ENCODE results near the gene CCDC175.
A peak's percentile ranks its signal among the peaks of the same experiment; 100 is the strongest.

The CCDC175 gene

GRCh38 chr14:59576332-59577294 lies at the start of gene CCDC175:
CCDC175 (minus strand) TSS chr14:59576812; CDS start chr14:59576775, 37 bp downstream.
- Histone ChIP-seq H3K4me3 (ENCODE audit: low read depth, low read length) (peak within 1 kb of the TSS; percentile 86), H3K27ac (ENCODE audit: low read depth, low read length) (no peak within 1 kb of the TSS), H3K9me3 (ENCODE audit: control insufficient read depth, insufficient read depth, low read depth, low read length) (no peaks in the 10 kb centered on the region), H3K9ac (ENCODE audit: low read length) (peak within 1 kb of the TSS; percentile 69), H3K36me3 (ENCODE audit: control insufficient read depth, insufficient read depth, low read length) (no peaks in the 10 kb centered on the region), H3K4me1 (ENCODE audit: control insufficient read depth, insufficient read depth, low read length) (no peaks in the 10 kb centered on the region), H3K27me3 (ENCODE audit: control insufficient read depth, insufficient read depth, low read length) (0 out of 2 replicates have a peak, but pooled peaks cover 7% of the 10 kb centered on the region)

- Histone ChIP-seq H3K9ac (ENCODE audit: low read length) (no peak overlapping the region), H3K4me3 (ENCODE audit: low read depth, low read length) (no peak overlapping the region), H3K9me3 (ENCODE audit: control insufficient read depth, insufficient read depth, low read depth, low read length) (no peaks in the 10 kb centered on the region), H3K27me3 (ENCODE audit: control insufficient read depth, insufficient read depth, low read length) (no peaks in the 10 kb centered on the region; the same call in 1 of the 2 replicates), H3K4me1 (ENCODE audit: control insufficient read depth, insufficient read depth, low read length) (no peaks in the 10 kb centered on the region), H3K36me3 (ENCODE audit: control insufficient read depth, insufficient read depth, low read length) (no peaks in the 10 kb centered on the region), H3K27ac (ENCODE audit: low read depth, low read length) (no peak overlapping the region)
Measured at GRCh38 chr14:59622631-59623030, 46.0 kb upstream of the CCDC175 start.

GRCh38 chr14:59619061-59619460 lies 42.4 kb upstream of the CCDC175 start:
- no peak overlapping the region for H3K27ac ChIP-seq (ENCODE audit: low read depth, low read length)
- H3K4me3 ChIP-seq (ENCODE audit: low read depth, low read length), result no peak overlapping the region
- H3K36me3 ChIP-seq (ENCODE audit: control insufficient read depth, insufficient read depth, low read length), result no peaks in the 10 kb centered on the region
- no peak overlapping the region for H3K9ac ChIP-seq (ENCODE audit: low read length)
- H3K9me3 ChIP-seq (ENCODE audit: control insufficient read depth, insufficient read depth, low read depth, low read length), result peaks cover 2% of the 10 kb centered on the region; the same call in 1 of the 2 replicates
- no peaks in the 10 kb centered on the region for H3K27me3 ChIP-seq (ENCODE audit: control insufficient read depth, insufficient read depth, low read length)
- H3K4me1 ChIP-seq (ENCODE audit: control insufficient read depth, insufficient read depth, low read length), result no peaks in the 10 kb centered on the region

- Histone ChIP-seq H3K27me3 (ENCODE audit: control insufficient read depth, insufficient read depth, low read length) (no peaks in the 10 kb centered on the region; the same call in 1 of the 2 replicates), H3K9ac (ENCODE audit: low read length) (no peak overlapping the region), H3K4me1 (ENCODE audit: control insufficient read depth, insufficient read depth, low read length) (no peaks in the 10 kb centered on the region), H3K27ac (ENCODE audit: low read depth, low read length) (no peak overlapping the region), H3K36me3 (ENCODE audit: control insufficient read depth, insufficient read depth, low read length) (no peaks in the 10 kb centered on the region), H3K4me3 (ENCODE audit: low read depth, low read length) (no peak overlapping the region), H3K9me3 (ENCODE audit: control insufficient read depth, insufficient read depth, low read depth, low read length) (no peaks in the 10 kb centered on the region)
Measured at GRCh38 chr14:59601056-59601455, 24.4 kb upstream of the CCDC175 start.

- Histone ChIP-seq H3K4me3 (ENCODE audit: low read depth, low read length) (no peak overlapping the region), H3K9ac (ENCODE audit: low read length) (no peak overlapping the region), H3K27me3 (ENCODE audit: control insufficient read depth, insufficient read depth, low read length) (no peaks in the 10 kb centered on the region; the same call in 1 of the 2 replicates), H3K4me1 (ENCODE audit: control insufficient read depth, insufficient read depth, low read length) (no peaks in the 10 kb centered on the region), H3K27ac (ENCODE audit: low read depth, low read length) (no peak overlapping the region), H3K9me3 (ENCODE audit: control insufficient read depth, insufficient read depth, low read depth, low read length) (no peaks in the 10 kb centered on the region), H3K36me3 (ENCODE audit: control insufficient read depth, insufficient read depth, low read length) (no peaks in the 10 kb centered on the region)
Measured at GRCh38 chr14:59600211-59600945, 23.8 kb upstream of the CCDC175 start.

GRCh38 chr14:59595071-59595470 lies 18.5 kb upstream of the CCDC175 start:
- Histone ChIP-seq H3K4me1 (ENCODE audit: control insufficient read depth, insufficient read depth, low read length) (no peaks in the 10 kb centered on the region), H3K9ac (ENCODE audit: low read length) (no peak overlapping the region), H3K27me3 (ENCODE audit: control insufficient read depth, insufficient read depth, low read length) (no peaks in the 10 kb centered on the region; the same call in 1 of the 2 replicates), H3K4me3 (ENCODE audit: low read depth, low read length) (no peak overlapping the region), H3K9me3 (ENCODE audit: control insufficient read depth, insufficient read depth, low read depth, low read length) (peaks cover 11% of the 10 kb centered on the region), H3K27ac (ENCODE audit: low read depth, low read length) (no peak overlapping the region), H3K36me3 (ENCODE audit: control insufficient read depth, insufficient read depth, low read length) (no peaks in the 10 kb centered on the region)

GRCh38 chr14:59591641-59592370 lies 15.2 kb upstream of the CCDC175 start:
- Histone ChIP-seq H3K36me3 (ENCODE audit: control insufficient read depth, insufficient read depth, low read length) (no peaks in the 10 kb centered on the region), H3K27ac (ENCODE audit: low read depth, low read length) (no peak overlapping the region), H3K9me3 (ENCODE audit: control insufficient read depth, insufficient read depth, low read depth, low read length) (peaks cover 11% of the 10 kb centered on the region), H3K27me3 (ENCODE audit: control insufficient read depth, insufficient read depth, low read length) (no peaks in the 10 kb centered on the region), H3K4me1 (ENCODE audit: control insufficient read depth, insufficient read depth, low read length) (no peaks in the 10 kb centered on the region), H3K9ac (ENCODE audit: low read length) (no peak overlapping the region), H3K4me3 (ENCODE audit: low read depth, low read length) (no peak overlapping the region)

GRCh38 chr14:59588101-59588500 lies 11.5 kb upstream of the CCDC175 start:
- Histone ChIP-seq H3K27ac (ENCODE audit: low read depth, low read length) (no peak overlapping the region), H3K9ac (ENCODE audit: low read length) (no peak overlapping the region), H3K36me3 (ENCODE audit: control insufficient read depth, insufficient read depth, low read length) (no peaks in the 10 kb centered on the region), H3K9me3 (ENCODE audit: control insufficient read depth, insufficient read depth, low read depth, low read length) (peaks cover 11% of the 10 kb centered on the region), H3K4me1 (ENCODE audit: control insufficient read depth, insufficient read depth, low read length) (no peaks in the 10 kb centered on the region), H3K4me3 (ENCODE audit: low read depth, low read length) (no peak overlapping the region), H3K27me3 (ENCODE audit: control insufficient read depth, insufficient read depth, low read length) (no peaks in the 10 kb centered on the region)

GRCh38 chr14:59585891-59586554 lies 9.4 kb upstream of the CCDC175 start:
- Histone ChIP-seq H3K36me3 (ENCODE audit: control insufficient read depth, insufficient read depth, low read length) (no peaks in the 10 kb centered on the region), H3K9ac (ENCODE audit: low read length) (no peak overlapping the region), H3K4me1 (ENCODE audit: control insufficient read depth, insufficient read depth, low read length) (no peaks in the 10 kb centered on the region), H3K4me3 (ENCODE audit: low read depth, low read length) (no peak overlapping the region), H3K9me3 (ENCODE audit: control insufficient read depth, insufficient read depth, low read depth, low read length) (no peaks in the 10 kb centered on the region), H3K27me3 (ENCODE audit: control insufficient read depth, insufficient read depth, low read length) (no peaks in the 10 kb centered on the region), H3K27ac (ENCODE audit: low read depth, low read length) (no peak overlapping the region)

GRCh38 chr14:59583755-59584154 lies 7.1 kb upstream of the CCDC175 start:
- Histone ChIP-seq H3K27me3 (ENCODE audit: control insufficient read depth, insufficient read depth, low read length) (no peaks in the 10 kb centered on the region), H3K27ac (ENCODE audit: low read depth, low read length) (no peak overlapping the region), H3K36me3 (ENCODE audit: control insufficient read depth, insufficient read depth, low read length) (no peaks in the 10 kb centered on the region), H3K4me1 (ENCODE audit: control insufficient read depth, insufficient read depth, low read length) (no peaks in the 10 kb centered on the region), H3K4me3 (ENCODE audit: low read depth, low read length) (no peak overlapping the region), H3K9me3 (ENCODE audit: control insufficient read depth, insufficient read depth, low read depth, low read length) (no peaks in the 10 kb centered on the region), H3K9ac (ENCODE audit: low read length) (no peak overlapping the region)
